CD4-positive, alpha-beta memory T cell (primary cell): Measurements from ENCODE around the gene ERC2. TPM values are rescaled to one million over a fixed set of nuclear protein-coding genes. Genes with fewer than 3 reads are reported as not detected.

Source experiments
- CTCF ChIA-PET: fragments of 350-600 bp; sonication (Branson Sonifier 250); formaldehyde crosslinking; loops from one replicate; lab custom pipeline; 2021; ENCODE audit warnings: inconsistent platforms; ENCODE audit not compliant: partially characterized antibody; lab: Charles Lee
- POLR2A ChIA-PET: fragments of 350-600 bp; sonication (Branson Sonifier 250); formaldehyde crosslinking; loops from one replicate; lab custom pipeline; 2021; ENCODE audit not compliant: partially characterized antibody; lab: Charles Lee
- DNase-seq, 5 donors: peaks; one replicate each; pipeline versions ENCODE4 v3.0.0 to v3.0.0-alpha.2; 2020 to 2022; ENCODE audit warnings: mixed read lengths in 1 of 5
- H3K27ac ChIP-seq: one replicate; pipeline ENCODE4 v1.7.0; 2013; ENCODE audit warnings: low read depth, low read length
- H3K27me3 ChIP-seq: 2 replicates; pipeline ENCODE4 v1.7.0; 2013; ENCODE audit warnings: mild to moderate bottlenecking, low read length, moderate library complexity; ENCODE audit not compliant: insufficient read depth
- H3K36me3 ChIP-seq: 2 replicates; pipeline ENCODE4 v1.7.0; 2013; ENCODE audit warnings: mild to moderate bottlenecking, low read length, moderate library complexity; ENCODE audit not compliant: insufficient read depth
- H3K4me1 ChIP-seq: 2 replicates; pipeline ENCODE4 v1.7.0; 2013; ENCODE audit warnings: mild to moderate bottlenecking, low read length, moderate library complexity; ENCODE audit not compliant: insufficient read depth
- H3K4me3 ChIP-seq, 2 donors: one replicate each; pipeline ENCODE4 v1.7.0; 2013; ENCODE audit warnings: low read length in 2 of 2, mild to moderate bottlenecking in 1 of 2
- H3K9me3 ChIP-seq, 2 donors: one replicate each; pipeline ENCODE4 v1.7.0; 2013; ENCODE audit warnings: low read length in 2 of 2, control low read depth in 1 of 2; ENCODE audit not compliant: control insufficient read depth in 1 of 2
- H3K27ac Mint-ChIP-seq, 7 donors: one replicate each; pipeline ENCODE4 v1.8.0; 2020 to 2021; ENCODE audit warnings: mixed read lengths in 7 of 7, mild to moderate bottlenecking in 6 of 7, inconsistent platforms in 3 of 7, moderate library complexity in 3 of 7
- H3K27me3 Mint-ChIP-seq, 2 donors: one replicate each; pipeline ENCODE4 v1.8.0; 2020 to 2021; ENCODE audit warnings: mixed read lengths in 2 of 2
- H3K36me3 Mint-ChIP-seq, 2 donors: one replicate each; pipeline ENCODE4 v1.8.0; 2020 to 2021; ENCODE audit warnings: mixed read lengths in 2 of 2, inconsistent platforms in 1 of 2, mild to moderate bottlenecking in 1 of 2
- H3K4me1 Mint-ChIP-seq, 4 donors: one replicate each; pipeline ENCODE4 v1.8.0; 2020 to 2021; ENCODE audit warnings: mixed read lengths in 4 of 4, mild to moderate bottlenecking in 1 of 4
- H3K4me3 Mint-ChIP-seq, 8 donors: one replicate each; pipeline ENCODE4 v1.8.0; 2020 to 2021; ENCODE audit warnings: mixed read lengths in 8 of 8, mild to moderate bottlenecking in 7 of 8, moderate library complexity in 6 of 8, inconsistent platforms in 3 of 8
- H3K9me3 Mint-ChIP-seq, 8 donors: one replicate each; pipeline ENCODE4 v1.8.0; 2020 to 2021; ENCODE audit warnings: mixed read lengths in 8 of 8, mild to moderate bottlenecking in 5 of 8, inconsistent platforms in 3 of 8, moderate library complexity in 1 of 8
- intact Hi-C: fragments of 100-400 bp; cut with micrococcal nuclease; formaldehyde crosslinking; loops from one replicate; pipeline ENCODE4 v1.15.1; 2023
- polyA plus RNA-seq, 2 donors: library from polyadenylated mRNA; unstranded; fragments of 300-500 nt; fragmentation: Illumina TruSeq; gene quantifications; one replicate each; pipeline ENCODE4 v1.2.3, GENCODE V29; 2021
- total RNA-seq, 2 experiments: library from RNA; stranded (reverse); gene quantifications; one replicate each; pipeline ENCODE4 v1.2.3, GENCODE V29; 2021

Gene ERC2
- total and polyA plus RNA-seq, 4 experiments from 2014 or later = not detected

DNA sequence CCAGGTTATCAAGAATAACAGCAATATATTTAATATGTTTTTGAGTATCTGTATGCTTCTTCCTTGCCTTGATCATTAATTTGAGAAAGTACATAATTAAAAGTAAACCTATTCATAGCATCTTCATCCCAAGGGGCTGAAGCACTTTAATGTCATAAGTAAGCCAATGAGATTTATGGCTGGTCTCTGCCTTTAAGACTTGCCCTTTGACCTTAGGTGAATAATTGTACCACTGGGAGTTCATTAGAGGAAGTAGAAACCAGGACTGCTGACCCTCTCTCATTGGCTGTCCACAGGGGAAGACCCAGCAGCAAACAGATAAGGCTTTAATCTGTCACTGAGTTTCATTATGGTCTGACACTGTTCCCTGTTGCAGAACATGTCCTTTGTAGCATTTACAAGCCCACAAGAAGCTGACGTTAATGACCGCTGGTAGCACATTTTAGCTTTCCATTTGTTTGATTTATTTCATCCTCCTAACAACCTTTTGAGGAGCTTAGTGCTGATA, 16.3 kb upstream of the ERC2 start:
- H3K9me3 Mint-ChIP-seq = peaks cover 0 to 4% (median 0%) of the 10 kb centered on the region in 8 donors
- Histone ChIP-seq H3K27ac (no peak overlapping the region), H3K9me3 (no peaks in the 10 kb centered on the region), H3K4me3 (no peak overlapping the region), H3K36me3 (no peaks in the 10 kb centered on the region), H3K27me3 (no peaks in the 10 kb centered on the region), H3K4me1 (no peaks in the 10 kb centered on the region)
- CTCF ChIA-PET = interaction anchor here (3.5 kb wide), 1 partner anchor 10 kb away, joined by 15 read pairs; no protein-coding TSS in a partner anchor
- POLR2A ChIA-PET = no interaction called here
- no peaks in the 10 kb centered on the region for H3K36me3 Mint-ChIP-seq
- H3K4me3 Mint-ChIP-seq = no peak overlapping the region
- no peaks in the 10 kb centered on the region for H3K4me1 Mint-ChIP-seq
- intact Hi-C loops = no loop called here
- DNase-seq = no peak
- peaks cover 16 to 20% of the 10 kb centered on the region in 2 donors for H3K27me3 Mint-ChIP-seq
- H3K27ac Mint-ChIP-seq = no peak overlapping the region

- intact Hi-C loops = no loop called here
- Histone ChIP-seq H3K9me3 (no peaks in the 10 kb centered on the region), H3K36me3 (no peaks in the 10 kb centered on the region), H3K4me1 (no peaks in the 10 kb centered on the region), H3K4me3 (no peak overlapping the region), H3K27me3 (no peaks in the 10 kb centered on the region), H3K27ac (no peak overlapping the region)
- H3K27ac Mint-ChIP-seq = no peak overlapping the region
- no peaks in the 10 kb centered on the region for H3K4me1 Mint-ChIP-seq
- no peaks in the 10 kb centered on the region for H3K36me3 Mint-ChIP-seq
- no peak for DNase-seq
- H3K9me3 Mint-ChIP-seq = peaks cover 0 to 4% (median 0%) of the 10 kb centered on the region in 8 donors
- no peak overlapping the region for H3K4me3 Mint-ChIP-seq
- CTCF ChIA-PET = interaction anchor here (3.5 kb wide), 1 partner anchor 10 kb away, joined by 15 read pairs; no protein-coding TSS in a partner anchor
- peaks cover 17 to 18% of the 10 kb centered on the region in 2 donors for H3K27me3 Mint-ChIP-seq
- POLR2A ChIA-PET = no interaction called here
These were observed 15.9 kb upstream of the ERC2 start for GRCh38 chr3:56484122-56484521.

GRCh38 chr3:56477646-56478045, 9.4 kb upstream of the ERC2 start:
- Histone ChIP-seq H3K4me3 (no peak overlapping the region), H3K27me3 (no peaks in the 10 kb centered on the region), H3K27ac (no peak overlapping the region), H3K9me3 (no peaks in the 10 kb centered on the region), H3K4me1 (no peaks in the 10 kb centered on the region), H3K36me3 (no peaks in the 10 kb centered on the region)
- peaks cover 0 to 2% (median 0%) of the 10 kb centered on the region in 8 donors for H3K9me3 Mint-ChIP-seq
- intact Hi-C loops = no loop called here
- H3K27me3 Mint-ChIP-seq = peaks cover 14 to 31% of the 10 kb centered on the region in 2 donors
- no peak overlapping the region for H3K27ac Mint-ChIP-seq
- no peak overlapping the region for H3K4me3 Mint-ChIP-seq
- POLR2A ChIA-PET = no interaction called here
- no peaks in the 10 kb centered on the region for H3K4me1 Mint-ChIP-seq
- DNase-seq = no peak
- H3K36me3 Mint-ChIP-seq = no peaks in the 10 kb centered on the region
- CTCF ChIA-PET = no interaction called here

DNA sequence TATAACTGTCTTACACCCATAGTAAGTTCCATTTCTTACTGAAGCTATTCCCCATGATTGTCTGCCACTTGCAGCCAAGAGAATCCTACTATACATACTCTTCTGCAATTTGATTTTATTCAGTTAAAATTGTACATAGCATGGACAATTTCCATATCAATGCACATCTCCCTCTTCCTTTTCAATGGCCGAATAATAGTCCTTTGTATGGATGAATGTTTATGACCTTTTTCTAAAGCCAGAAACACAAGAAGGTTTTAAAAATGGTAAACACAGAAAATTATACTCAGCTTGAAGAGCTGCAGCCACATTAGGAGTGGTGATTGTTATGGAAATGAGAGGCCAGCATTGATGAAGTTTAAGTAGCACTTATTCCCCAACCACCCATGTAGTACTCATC, 8.5 kb upstream of the ERC2 start:
- Mint-ChIP-seq H3K4me3 (no peak overlapping the region), H3K4me1 (no peaks in the 10 kb centered on the region), H3K27me3 (peaks cover 17 to 34% of the 10 kb centered on the region in 2 donors), H3K9me3 (peaks cover 0 to 3% (median 0%) of the 10 kb centered on the region in 8 donors), H3K27ac (no peak overlapping the region), H3K36me3 (no peaks in the 10 kb centered on the region)
- Histone ChIP-seq H3K36me3 (no peaks in the 10 kb centered on the region), H3K27me3 (no peaks in the 10 kb centered on the region), H3K4me3 (no peak overlapping the region), H3K9me3 (no peaks in the 10 kb centered on the region), H3K27ac (no peak overlapping the region), H3K4me1 (no peaks in the 10 kb centered on the region)
- POLR2A ChIA-PET = no interaction called here
- CTCF ChIA-PET = interaction anchor here (0.7 kb wide), 1 partner anchor 14 kb away, joined by 3 read pairs; no protein-coding TSS in a partner anchor
- intact Hi-C loops = no loop called here
- no peak for DNase-seq

- no peak overlapping the region for H3K4me3 ChIP-seq
- ChIA-PET POLR2A (no interaction called here), CTCF (no interaction called here)
- peaks cover 16% of the 10 kb centered on the region for H3K27me3 ChIP-seq
- Mint-ChIP-seq H3K4me3 (no peak overlapping the region), H3K9me3 (peaks cover 0 to 4% (median 0%) of the 10 kb centered on the region in 8 donors), H3K27ac (no peak overlapping the region), H3K4me1 (peaks cover 5 to 14% (median 9%) of the 10 kb centered on the region in 4 donors), H3K27me3 (peaks cover 39 to 45% of the 10 kb centered on the region in 2 donors), H3K36me3 (no peaks in the 10 kb centered on the region)
- H3K4me1 ChIP-seq = peaks cover 10% of the 10 kb centered on the region
- no peak overlapping the region for H3K27ac ChIP-seq
- H3K9me3 ChIP-seq = no peaks in the 10 kb centered on the region
- no peak for DNase-seq
- no peaks in the 10 kb centered on the region for H3K36me3 ChIP-seq
- intact Hi-C loops = no loop called here
These were observed 3.5 kb upstream of the ERC2 start for GRCh38 chr3:56471771-56472170.

DNA sequence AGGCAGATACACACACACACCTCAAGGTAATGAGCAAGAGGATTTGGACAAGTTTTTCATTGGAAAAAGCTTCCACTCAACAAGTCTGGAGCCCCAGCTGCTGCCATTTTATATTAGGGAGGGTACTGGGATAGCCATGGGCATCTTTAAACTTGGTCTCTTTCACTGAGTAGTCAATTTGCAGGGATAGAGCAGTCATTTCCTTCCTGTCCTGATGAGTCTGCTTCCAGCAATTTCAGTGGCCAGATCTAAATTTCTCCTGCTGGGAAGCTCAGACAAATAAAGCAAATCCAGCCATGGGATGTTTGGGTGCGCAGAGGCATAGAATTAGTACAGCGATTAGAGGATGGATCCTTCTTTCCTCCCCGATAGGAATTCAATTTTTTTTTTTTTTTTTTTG, 874 bp upstream of the ERC2 start:
- Mint-ChIP-seq H3K36me3 (no peaks in the 10 kb centered on the region), H3K27me3 (peaks cover 47 to 53% of the 10 kb centered on the region in 2 donors), H3K4me1 (peaks cover 5 to 20% (median 13%) of the 10 kb centered on the region in 4 donors), H3K9me3 (peaks cover 0 to 8% (median under 1%) of the 10 kb centered on the region in 8 donors), H3K4me3 (peak overlapping the region in 5 of 8 donors; percentile 6 to 27 (median 15)), H3K27ac (no peak overlapping the region)
- CTCF ChIA-PET = no interaction called here
- no peak overlapping the region for H3K27ac ChIP-seq
- H3K27me3 ChIP-seq = peaks cover 16% of the 10 kb centered on the region
- no peak overlapping the region for H3K4me3 ChIP-seq
- POLR2A ChIA-PET = no interaction called here
- H3K9me3 ChIP-seq = no peaks in the 10 kb centered on the region
- H3K4me1 ChIP-seq = peaks cover 10% of the 10 kb centered on the region
- no peak for DNase-seq
- H3K36me3 ChIP-seq = no peaks in the 10 kb centered on the region
- intact Hi-C loops = no loop called here

- DNase-seq = no peak
- no peaks in the 10 kb centered on the region for H3K36me3 Mint-ChIP-seq
- Histone ChIP-seq H3K4me3 (no peak overlapping the region), H3K36me3 (no peaks in the 10 kb centered on the region), H3K4me1 (peaks cover 10% of the 10 kb centered on the region), H3K9me3 (no peaks in the 10 kb centered on the region), H3K27me3 (peaks cover 16% of the 10 kb centered on the region), H3K27ac (no peak overlapping the region)
- ChIA-PET CTCF (no interaction called here), POLR2A (no interaction called here)
- intact Hi-C loops = no loop called here
- H3K9me3 Mint-ChIP-seq = peaks cover 0 to 9% (median under 1%) of the 10 kb centered on the region in 8 donors
- no peak overlapping the region for H3K27ac Mint-ChIP-seq
- peaks cover 49 to 56% of the 10 kb centered on the region in 2 donors for H3K27me3 Mint-ChIP-seq
- peaks cover 5 to 20% (median 13%) of the 10 kb centered on the region in 4 donors for H3K4me1 Mint-ChIP-seq
- peak overlapping the region in 4 of 8 donors; percentile 13 to 82 (median 65) for H3K4me3 Mint-ChIP-seq
These were observed 475 bp downstream of the ERC2 start for GRCh38 chr3:56467801-56468183.
